CD14-positive monocyte (primary cell): ENCODE measurements around the gene NKAIN4. TPM values are rescaled to one million over a fixed set of nuclear protein-coding genes. Genes with fewer than 3 reads are reported as not detected.

ENCODE experiments used
- DNase-seq, 3 donors: peaks; one replicate each; pipeline ENCODE4 v3.0.0-alpha.2; 2011 to 2022
- H2AFZ ChIP-seq: 2 replicates; pipeline ENCODE4 v1.6.0; 2012; ENCODE audit warnings: mild to moderate bottlenecking, low read depth, low read length, inconsistent platforms; ENCODE audit not compliant: insufficient read depth, poor library complexity, severe bottlenecking
- H3K27ac ChIP-seq, 2 donors: 1 replicate in 1 of 2; 2 replicates in 1 of 2; pipeline ENCODE4 v1.5.1; 2012 to 2013; ENCODE audit warnings: low read length in 2 of 2, control low read depth in 1 of 2, inconsistent platforms in 1 of 2, low read depth in 1 of 2, mild to moderate bottlenecking in 1 of 2
- H3K27me3 ChIP-seq, 2 donors: one replicate each; pipeline versions ENCODE4 v1.6.0 to v1.6.1; 2011 to 2013; ENCODE audit warnings: low read length in 2 of 2; ENCODE audit not compliant: control insufficient read depth in 2 of 2, insufficient read depth in 2 of 2
- H3K36me3 ChIP-seq, 2 donors: replicated peaks in 1 of 2; 1 replicate in 1 of 2; 2 replicates in 1 of 2; pipeline versions ENCODE4 v1.5.1 to v1.6.1; 2012 to 2013; ENCODE audit warnings: low read length in 2 of 2, control low read depth in 1 of 2, inconsistent platforms in 1 of 2, mild to moderate bottlenecking in 1 of 2; ENCODE audit not compliant: insufficient read depth in 2 of 2, control insufficient read depth in 1 of 2
- H3K4me1 ChIP-seq, 2 donors: 1 replicate in 1 of 2; 2 replicates in 1 of 2; pipeline versions ENCODE4 v1.5.1 to v1.6.1; 2012 to 2013; ENCODE audit warnings: low read length in 2 of 2, control low read depth in 1 of 2, inconsistent platforms in 1 of 2, mild to moderate bottlenecking in 1 of 2, moderate library complexity in 1 of 2; ENCODE audit not compliant: insufficient read depth in 2 of 2, control insufficient read depth in 1 of 2
- H3K4me2 ChIP-seq: replicated peaks from 2 replicates; pipeline ENCODE3; 2012; ENCODE audit warnings: low read length, moderate library complexity, mild to moderate bottlenecking; ENCODE audit not compliant: poor library complexity, severe bottlenecking; ENCODE audit errors: extremely low read depth
- H3K4me3 ChIP-seq, 3 experiments: fragments of 200-600 bp in 1 of 3; sonication (generic) in 1 of 3; replicated peaks in 1 of 3; 1 replicate in 2 of 3; 2 replicates in 1 of 3; pipeline ENCODE4 v1.5.1; 2011 to 2013; ENCODE audit warnings: low read length in 3 of 3, mild to moderate bottlenecking in 3 of 3, control low read depth in 2 of 3, low read depth in 2 of 3, inconsistent platforms in 1 of 3, moderate library complexity in 1 of 3
- H3K79me2 ChIP-seq: 2 replicates; pipeline ENCODE4 v1.6.0; 2012; ENCODE audit warnings: mild to moderate bottlenecking, control low read depth, inconsistent platforms, low read length, moderate library complexity; ENCODE audit not compliant: insufficient read depth
- H3K9ac ChIP-seq: 2 replicates; pipeline ENCODE4 v1.6.0; 2017; ENCODE audit warnings: low read length, mild to moderate bottlenecking; ENCODE audit not compliant: insufficient read depth, poor library complexity, severe bottlenecking
- H3K9me3 ChIP-seq, 2 donors: replicated peaks in 1 of 2; 1 replicate in 1 of 2; 2 replicates in 1 of 2; pipeline versions ENCODE4 v1.5.1 to v1.6.1; 2012 to 2013; ENCODE audit warnings: low read length in 2 of 2, control low read depth in 1 of 2; ENCODE audit not compliant: control insufficient read depth in 1 of 2, insufficient read depth in 1 of 2
- H4K20me1 ChIP-seq: 2 replicates; pipeline ENCODE4 v1.6.0; 2012; ENCODE audit warnings: mild to moderate bottlenecking, low read length, control low read depth, moderate library complexity; ENCODE audit not compliant: insufficient read depth
- H3K27ac Mint-ChIP-seq, 7 donors: one replicate each; pipeline ENCODE4 v1.8.0; 2020; ENCODE audit warnings: mild to moderate bottlenecking in 7 of 7, mixed read lengths in 7 of 7, moderate library complexity in 6 of 7, inconsistent platforms in 2 of 7
- H3K27me3 Mint-ChIP-seq, 3 donors: one replicate each; pipeline ENCODE4 v1.8.0; 2021 to 2022; ENCODE audit warnings: low read depth in 3 of 3, mild to moderate bottlenecking in 3 of 3, mixed read lengths in 3 of 3, moderate library complexity in 3 of 3, inconsistent platforms in 1 of 3
- H3K36me3 Mint-ChIP-seq, 2 donors: one replicate each; pipeline ENCODE4 v1.8.0; 2020; ENCODE audit warnings: mixed read lengths in 2 of 2, inconsistent platforms in 1 of 2, mild to moderate bottlenecking in 1 of 2
- H3K4me1 Mint-ChIP-seq: one replicate; pipeline ENCODE4 v1.8.0; 2020; ENCODE audit warnings: mild to moderate bottlenecking, mixed read lengths
- H3K4me3 Mint-ChIP-seq, 2 donors: one replicate each; pipeline ENCODE4 v1.8.0; 2020; ENCODE audit warnings: mild to moderate bottlenecking in 2 of 2, mixed read lengths in 2 of 2, moderate library complexity in 1 of 2
- H3K9me3 Mint-ChIP-seq, 7 donors: one replicate each; pipeline ENCODE4 v1.8.0; 2020 to 2022; ENCODE audit warnings: mixed read lengths in 7 of 7, mild to moderate bottlenecking in 6 of 7, moderate library complexity in 6 of 7, inconsistent platforms in 2 of 7
- CTCF ChIP-seq: fragments of 200-600 bp; IDR thresholded peaks from one replicate; pipeline ENCODE4 v1.8.0; 2022; ENCODE audit warnings: antibody characterized with exemption, mild to moderate bottlenecking
- WGBS: methylation state at CpG from one replicate; pipeline ENCODE4 v1.1.5; 2013; ENCODE audit warnings: missing lambda C conversion rate; ENCODE audit not compliant: insufficient coverage; 5-methylcytosine and 5-hydroxymethylcytosine counted together
- intact Hi-C, 2 donors: fragments of 100-400 bp; cut with micrococcal nuclease; formaldehyde crosslinking; loops; one replicate each; pipeline versions ENCODE4 v1.15.0 to v1.15.1; 2023
- polyA plus RNA-seq, 3 donors: library from polyadenylated mRNA; depleted of rRNA in 1 of 3; unstranded in 2 of 3; stranded (reverse) in 1 of 3; fragments of 300-500 nt in 2 of 3; fragments of >200 nt in 1 of 3; fragmentation: Illumina TruSeq in 2 of 3; gene quantifications; 1 replicate in 2 of 3; 2 replicates in 1 of 3; pipeline ENCODE4 v1.2.3, GENCODE V29; 2012 to 2021

The NKAIN4 gene
- polyA plus RNA-seq, 3 donors = not detected

GRCh38 chr20:63220696-63221399, 33.4 kb downstream of the NKAIN4 start:
- no peak overlapping the region for H3K4me2 ChIP-seq
- DNase-seq = no peak
- no peak overlapping the region for H3K9ac ChIP-seq
- no peak overlapping the region for H2AFZ ChIP-seq
- peaks cover 6 to 7% of the 10 kb centered on the region in 2 donors for H3K4me1 ChIP-seq
- no peaks in the 10 kb centered on the region for H3K36me3 ChIP-seq
- no peak overlapping the region for H3K27ac ChIP-seq
- Mint-ChIP-seq H3K4me3 (no peak overlapping the region), H3K4me1 (peaks cover 6% of the 10 kb centered on the region), H3K27me3 (peaks cover 13 to 18% (median 18%) of the 10 kb centered on the region in 3 donors), H3K36me3 (no peaks in the 10 kb centered on the region), H3K27ac (no peak overlapping the region), H3K9me3 (peaks cover 0 to 2% (median 0%) of the 10 kb centered on the region in 7 donors)
- intact Hi-C loops = loop anchor here in 1 of 2 donors (5.0 kb wide), 1 partner anchor 51 kb away; the partner anchor contains the start of gene ARFGAP1
- H3K79me2 ChIP-seq = no peaks in the 10 kb centered on the region
- H3K27me3 ChIP-seq = peaks cover 0 to 5% of the 10 kb centered on the region in 2 donors
- H3K4me3 ChIP-seq = no peak overlapping the region
- no peak for TF ChIP-seq CTCF
- no peaks in the 10 kb centered on the region for H4K20me1 ChIP-seq
- H3K9me3 ChIP-seq = no peaks in the 10 kb centered on the region
- 82% methylated on average over 9 of the region's 9 CpGs for WGBS

- peaks cover 11% of the 10 kb centered on the region for H3K4me1 Mint-ChIP-seq
- peak overlapping the region in 1 of 7 donors; percentile 69 for H3K27ac Mint-ChIP-seq
- intact Hi-C loops = loop anchor here in 1 of 2 donors (5.0 to 10.0 kb wide), 2 partner anchors 52 to 285 kb away; partner anchors contain the start of genes ARFGAP1 and GID8
Observed at GRCh38 chr20:63219866-63220521, 34.3 kb downstream of the NKAIN4 start.

More at GRCh38 chr20:63219866-63220521, 34.3 kb downstream of the NKAIN4 start:
- WGBS = 89% methylated on average over 21 of the region's 25 CpGs
- H4K20me1 ChIP-seq = peaks cover 4% of the 10 kb centered on the region
- no peak overlapping the region for H3K9ac ChIP-seq
- H3K4me3 ChIP-seq = no peak overlapping the region
- H3K4me3 Mint-ChIP-seq = no peak overlapping the region
- TF ChIP-seq CTCF = no peak
- no peaks in the 10 kb centered on the region for H3K36me3 Mint-ChIP-seq
- no peaks in the 10 kb centered on the region for H3K9me3 ChIP-seq
- H3K79me2 ChIP-seq = peaks cover 7% of the 10 kb centered on the region
- H3K4me1 ChIP-seq = peaks cover 10 to 13% of the 10 kb centered on the region in 2 donors
- H3K36me3 ChIP-seq = no peaks in the 10 kb centered on the region
- no peaks in the 10 kb centered on the region for H3K9me3 Mint-ChIP-seq
- DNase-seq = no peak
- no peak overlapping the region for H3K27ac ChIP-seq
- H3K4me2 ChIP-seq = no peak overlapping the region
- peaks cover 12 to 18% (median 16%) of the 10 kb centered on the region in 3 donors for H3K27me3 Mint-ChIP-seq
- H3K27me3 ChIP-seq = peaks cover 0 to 5% of the 10 kb centered on the region in 2 donors
- no peak overlapping the region for H2AFZ ChIP-seq
